SK-N-DZ (cell line): ENCODE measurements around the gene YBX1.
"Not testable (repeated sequence)": the region's sequence is repeated elsewhere in the genome, so short reads cannot be mapped to it uniquely, and the experiment has no call there.

Experiments
- DNase-seq: peaks from one replicate; pipeline ENCODE4 v3.0.0-alpha.2; 2015; ENCODE audit warnings: low spot score

YBX1 gene

GRCh38 chr1:42748021-42748420 is 65.8 kb downstream of the YBX1 start:
- DNase-seq: no peak

- DNase-seq: no peak
Observed at GRCh38 chr1:42748461-42749410, 66.5 kb downstream of the YBX1 start.

GRCh38 chr1:42750041-42750440 is 67.8 kb downstream of the YBX1 start:
- no peak for DNase-seq

- DNase-seq: not testable (repeated sequence)
Observed at GRCh38 chr1:42751511-42752070, 69.4 kb downstream of the YBX1 start.

GRCh38 chr1:42752284-42752683 is 70.1 kb downstream of the YBX1 start:
- DNase-seq: no peak

- no peak for DNase-seq
Observed at GRCh38 chr1:42753070-42753469, 70.9 kb downstream of the YBX1 start.
